ELF-1 (cell line): ENCODE data around the gene KLC3.
A peak's percentile ranks its signal among the peaks of the same experiment; 100 is the strongest.

ENCODE experiments used
- DNase-seq: peaks from one replicate; pipeline ENCODE4 v3.0.0-alpha.2; 2016; ENCODE audit warnings: low read depth, low spot score

KLC3 gene

DNA sequence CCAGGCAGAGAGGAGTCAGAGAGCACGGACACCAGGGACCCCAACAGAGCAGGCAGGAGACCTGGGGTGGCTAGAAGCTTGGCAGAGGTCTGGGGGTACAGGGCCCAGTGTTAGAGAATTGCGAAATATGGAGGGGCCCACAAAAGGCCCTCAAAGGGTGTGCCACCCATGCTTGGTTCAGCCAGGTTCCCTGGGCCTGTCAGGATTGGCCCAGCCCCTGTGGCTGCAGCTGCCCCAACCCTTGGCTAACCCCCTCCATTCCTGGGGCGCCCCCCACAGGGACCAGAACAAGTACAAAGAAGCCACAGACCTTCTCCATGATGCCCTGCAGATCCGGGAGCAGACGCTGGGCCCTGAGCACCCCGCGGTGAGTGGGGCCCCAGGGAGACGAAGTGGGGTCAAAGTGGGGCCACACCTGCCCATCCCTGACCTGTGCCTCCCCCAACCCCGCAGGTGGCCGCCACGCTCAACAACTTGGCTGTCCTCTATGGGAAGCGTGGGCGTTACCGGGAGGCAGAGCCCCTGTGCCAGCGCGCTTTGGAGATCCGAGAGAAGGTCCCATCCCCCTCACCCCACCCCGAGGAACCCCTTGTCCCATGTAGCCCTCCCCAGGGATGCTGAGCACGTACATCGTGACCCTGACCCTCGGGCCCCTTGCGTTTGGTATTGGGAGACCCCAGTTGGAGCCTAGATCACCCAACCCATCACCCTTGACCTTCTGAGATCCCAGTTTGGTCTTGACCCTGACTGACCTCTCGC lies 8.0 kb downstream of the KLC3 start:
- DNase-seq: no peak

DNA sequence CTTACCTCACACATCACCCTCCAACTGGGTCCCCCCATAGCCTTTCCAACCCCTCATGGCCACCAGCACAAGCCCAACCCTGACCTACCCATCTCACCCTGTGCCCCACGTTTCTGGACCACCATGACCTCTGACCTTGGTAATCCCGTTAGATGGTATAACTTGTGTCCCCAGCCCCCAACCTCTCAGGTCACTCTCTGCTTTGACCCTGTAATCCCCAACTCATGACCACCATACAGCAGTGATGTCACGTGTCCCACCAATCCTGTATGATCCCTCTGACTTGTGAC lies 8.5 kb downstream of the KLC3 start:
- DNase-seq: no peak

- DNase-seq: no peak
These were observed 8.9 kb downstream of the KLC3 start for GRCh38 chr19:45349430-45349941.

DNA sequence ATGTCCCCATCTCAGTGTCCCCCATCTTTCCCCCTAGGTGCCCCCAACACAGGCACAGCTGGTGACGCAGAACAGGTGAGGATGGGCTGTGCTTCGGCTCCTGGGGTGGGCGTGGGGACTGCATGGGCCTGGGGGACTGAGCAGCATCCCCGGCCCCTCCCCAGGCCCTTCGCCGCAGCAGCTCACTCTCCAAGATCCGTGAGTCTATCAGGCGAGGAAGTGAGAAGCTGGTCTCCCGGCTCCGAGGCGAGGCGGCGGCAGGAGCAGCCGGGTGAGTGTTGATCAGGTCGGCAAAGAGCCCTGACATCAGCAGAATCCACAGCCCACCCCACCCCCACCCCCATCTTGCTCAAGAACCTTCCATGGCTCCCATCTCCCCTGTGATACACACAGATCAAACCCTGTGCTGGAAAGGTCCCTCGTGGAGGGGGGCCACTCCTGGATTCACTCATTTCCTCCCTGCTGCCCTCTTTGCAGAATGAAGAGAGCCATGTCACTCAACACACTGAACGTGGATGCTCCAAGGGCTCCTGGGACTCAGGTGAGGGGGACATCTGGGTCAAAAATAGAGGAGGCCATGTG lies 10.0 kb downstream of the KLC3 start:
- DNase-seq: no peak

GRCh38 chr19:45351401-45351952 lies 10.9 kb downstream of the KLC3 start:
- no peak for DNase-seq

GRCh38 chr19:45352062-45352461 lies 11.5 kb downstream of the KLC3 start:
- no peak for DNase-seq

DNA sequence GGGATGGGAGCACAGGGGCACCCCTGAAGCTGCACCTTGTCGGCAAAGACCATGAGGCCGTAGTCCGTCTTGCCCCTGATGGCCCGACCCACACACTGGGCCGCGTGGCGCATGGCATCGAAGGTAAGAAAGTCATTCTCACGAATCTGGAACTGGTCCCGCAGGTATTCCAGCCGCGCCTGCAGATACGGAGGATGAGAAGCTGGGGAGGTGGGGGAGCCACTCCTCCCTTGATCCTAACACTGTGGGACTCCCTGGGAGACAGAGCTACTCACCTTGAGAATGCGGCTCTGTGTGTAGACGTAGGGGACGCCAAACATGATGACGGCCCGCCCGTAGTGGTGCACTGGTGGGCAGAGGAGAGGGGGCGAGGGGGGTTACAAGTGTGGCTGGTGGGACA lies 11.9 kb downstream of the KLC3 start:
- DNase-seq: no peak

DNA sequence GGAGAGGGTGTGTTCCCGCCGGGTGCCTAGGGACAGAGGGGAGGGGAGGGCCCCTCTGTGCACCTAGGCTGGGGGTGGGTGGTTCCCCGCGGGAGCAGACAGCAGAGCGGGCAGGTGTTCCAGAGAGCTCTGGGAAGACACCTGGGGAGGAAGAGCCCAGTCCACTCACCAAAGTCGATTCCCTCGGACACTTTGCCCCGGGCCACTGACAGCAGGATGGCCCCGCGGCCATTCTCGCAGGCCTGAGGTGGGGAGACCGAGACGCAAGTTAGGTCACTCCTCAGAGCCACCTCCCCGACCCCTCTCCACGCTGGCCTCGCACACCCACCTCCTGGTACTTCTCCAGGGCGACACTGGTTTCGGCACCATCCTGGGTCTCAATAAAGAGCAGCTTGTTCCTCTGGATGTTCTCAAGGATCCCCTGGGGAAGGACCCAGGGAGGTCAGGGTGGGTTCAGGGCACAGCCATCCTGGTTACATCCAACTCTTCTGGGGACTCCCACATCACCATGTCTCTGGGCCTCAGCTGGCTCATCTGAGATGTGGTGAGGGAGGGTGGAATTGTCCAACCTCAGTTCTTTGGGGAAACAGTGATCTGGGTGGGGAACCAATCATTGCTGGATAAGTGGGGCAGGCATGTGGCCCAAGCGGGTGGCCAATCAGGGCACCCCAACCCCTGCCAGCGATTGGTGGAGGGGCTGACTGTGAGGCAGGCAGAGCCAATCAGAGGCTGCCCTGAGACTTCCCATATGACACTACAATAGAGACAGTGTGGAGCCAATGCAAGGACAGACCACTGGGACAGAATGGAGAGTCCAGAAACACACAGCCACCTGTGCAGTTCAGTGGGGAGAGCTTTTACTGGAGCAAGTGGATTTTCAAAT lies 12.6 kb downstream of the KLC3 start:
- DNase-seq: no peak

DNA sequence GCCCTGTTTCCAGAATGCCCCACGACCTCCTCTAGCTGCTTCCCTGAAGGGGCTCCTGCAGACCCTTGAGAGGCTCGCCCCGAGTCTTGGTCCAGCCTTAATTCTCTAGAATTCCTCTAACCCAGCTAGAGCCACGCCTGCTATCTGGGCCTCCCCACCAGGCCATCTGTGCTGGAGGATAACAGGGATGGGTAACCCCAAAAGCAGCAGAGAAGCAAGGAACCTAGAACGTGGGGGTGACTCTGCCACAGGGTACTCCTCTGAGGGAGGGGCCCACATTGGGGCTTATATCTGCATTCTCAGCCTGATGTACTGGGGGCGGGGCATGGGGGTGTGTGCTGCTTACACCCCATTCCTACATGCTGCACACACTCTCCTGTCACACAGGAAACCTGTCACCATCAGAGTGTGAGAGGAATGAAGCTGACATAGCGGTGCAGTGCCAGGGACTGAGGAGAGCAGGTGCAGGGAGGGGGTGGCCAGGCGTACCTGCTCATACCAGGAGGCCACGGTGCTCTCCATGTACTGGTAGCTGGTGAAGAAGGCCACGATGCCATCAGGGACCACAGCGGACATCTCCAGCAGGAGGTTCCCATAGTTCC lies 13.8 kb downstream of the KLC3 start:
- no peak for DNase-seq

DNA sequence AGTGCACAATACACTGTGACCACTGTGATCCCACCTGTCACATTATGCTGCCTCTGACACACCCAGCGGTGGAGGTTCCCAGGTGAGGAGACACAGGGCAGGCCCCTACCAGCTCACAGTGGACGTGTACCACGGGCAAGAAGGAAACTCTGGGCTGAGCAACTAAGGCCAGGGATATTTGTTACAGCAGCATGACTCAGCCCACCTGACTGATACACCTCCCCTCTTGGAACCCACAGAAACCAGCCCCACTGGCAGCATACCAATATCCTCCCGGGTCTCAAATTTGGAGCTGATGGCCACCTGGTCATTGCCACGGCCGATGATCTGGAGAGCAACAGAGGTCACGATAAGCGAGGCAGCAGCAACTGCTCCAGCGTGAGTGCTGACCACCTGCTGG lies 14.9 kb downstream of the KLC3 start:
- DNase-seq: no peak

- DNase-seq: no peak
These were observed 15.4 kb downstream of the KLC3 start for GRCh38 chr19:45355910-45356309.

DNA sequence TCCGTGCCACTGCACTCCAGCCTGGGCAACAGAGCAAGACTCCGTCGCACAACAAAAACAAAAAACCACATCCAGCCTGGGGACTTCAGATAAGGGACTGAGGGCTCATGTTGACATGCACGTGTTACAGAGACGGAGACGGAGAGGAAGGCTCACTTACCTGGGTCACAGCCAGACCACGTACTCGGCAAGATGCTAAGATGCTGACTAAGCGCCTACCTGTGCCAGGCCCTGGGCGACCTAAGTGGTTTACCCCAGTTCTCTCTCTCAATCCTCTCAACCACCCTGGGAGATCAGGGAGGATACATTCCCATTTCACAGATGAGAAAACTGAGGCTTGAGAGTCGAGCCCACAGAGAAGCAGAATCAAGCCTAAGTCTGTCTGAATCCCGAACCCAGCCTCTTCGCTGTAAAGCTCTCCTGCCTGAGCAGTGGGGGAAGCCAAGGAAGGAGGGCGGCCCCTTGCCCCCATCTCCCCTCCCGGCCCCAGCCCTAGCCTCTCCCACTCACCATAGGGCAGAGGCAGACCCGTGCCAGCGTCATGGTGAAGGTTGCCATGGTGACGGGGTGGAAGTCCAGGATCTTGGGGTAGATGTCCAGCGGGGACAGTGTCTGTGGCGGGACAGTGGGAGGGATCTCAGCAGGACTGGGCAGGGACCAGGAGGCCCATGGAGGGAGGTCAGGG lies 16.4 kb downstream of the KLC3 start:
- no peak for DNase-seq

GRCh38 chr19:45357445-45357783 lies 16.9 kb downstream of the KLC3 start:
- no peak for DNase-seq

DNA sequence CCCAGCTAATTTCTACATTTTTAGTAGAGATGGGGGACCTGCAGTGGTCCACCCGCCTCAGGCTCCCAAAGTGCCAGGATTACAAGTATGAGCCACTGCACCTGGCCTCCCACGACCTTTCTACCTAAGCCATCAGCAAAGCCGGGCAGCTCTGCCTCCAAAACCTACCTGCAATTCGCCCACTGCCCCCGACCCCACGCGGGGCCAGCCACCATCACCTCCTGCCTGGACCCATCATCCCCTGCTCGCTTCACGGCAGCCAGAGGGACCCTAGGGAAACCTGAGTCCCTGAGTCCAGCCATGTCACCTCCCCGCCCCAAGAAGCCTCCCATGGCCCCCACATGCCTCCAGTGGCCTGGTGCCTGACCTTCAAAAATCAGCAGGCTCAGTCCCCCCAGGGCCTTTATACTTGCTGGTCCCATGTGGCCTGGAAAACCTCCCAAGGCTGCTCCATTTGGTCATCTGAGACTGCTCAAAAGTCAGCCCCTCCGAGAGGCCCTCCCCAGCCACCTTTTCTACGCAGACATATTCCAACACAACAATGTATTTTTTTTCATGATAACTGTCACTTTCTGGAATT lies 17.8 kb downstream of the KLC3 start:
- DNase-seq: no peak

DNA sequence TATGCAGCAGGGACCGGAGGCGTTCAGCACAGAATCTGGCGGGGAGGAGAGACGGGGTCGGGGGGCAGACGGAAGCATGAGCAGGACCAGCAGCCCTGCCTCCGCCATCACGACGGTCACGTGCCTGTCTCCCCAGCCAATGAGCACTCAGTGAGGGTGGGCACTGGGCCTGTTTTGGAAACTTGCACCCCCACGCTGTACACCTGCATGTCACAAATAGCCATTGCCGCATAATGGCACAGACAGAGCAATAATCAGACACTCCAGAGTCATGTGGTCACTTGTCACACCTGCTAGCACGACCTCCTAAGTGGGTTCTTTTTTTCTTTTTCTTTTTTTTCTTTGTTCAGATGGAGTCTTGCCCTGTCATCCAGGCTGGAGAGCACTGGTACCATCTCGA lies 21.1 kb downstream of the KLC3 start:
- DNase-seq: no peak

DNA sequence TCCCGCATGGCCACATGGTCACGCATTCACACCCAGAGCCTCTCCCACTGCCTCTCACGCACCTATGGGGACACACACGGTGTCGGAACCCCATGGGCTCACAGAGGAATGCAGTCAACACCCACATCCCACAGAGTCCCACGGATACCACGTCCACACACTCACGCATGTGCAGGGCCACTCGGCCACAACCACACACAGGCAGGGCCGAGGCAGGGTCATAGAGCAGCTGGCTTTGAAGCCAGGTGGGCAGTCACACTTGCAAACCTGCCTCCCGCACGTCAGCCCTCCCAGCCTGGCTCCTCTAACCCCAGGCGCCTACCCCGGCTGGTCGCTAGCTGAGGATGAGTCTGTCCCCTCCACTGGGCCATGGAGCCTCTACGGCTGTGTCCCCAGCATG lies 21.7 kb downstream of the KLC3 start:
- DNase-seq: no peak

DNA sequence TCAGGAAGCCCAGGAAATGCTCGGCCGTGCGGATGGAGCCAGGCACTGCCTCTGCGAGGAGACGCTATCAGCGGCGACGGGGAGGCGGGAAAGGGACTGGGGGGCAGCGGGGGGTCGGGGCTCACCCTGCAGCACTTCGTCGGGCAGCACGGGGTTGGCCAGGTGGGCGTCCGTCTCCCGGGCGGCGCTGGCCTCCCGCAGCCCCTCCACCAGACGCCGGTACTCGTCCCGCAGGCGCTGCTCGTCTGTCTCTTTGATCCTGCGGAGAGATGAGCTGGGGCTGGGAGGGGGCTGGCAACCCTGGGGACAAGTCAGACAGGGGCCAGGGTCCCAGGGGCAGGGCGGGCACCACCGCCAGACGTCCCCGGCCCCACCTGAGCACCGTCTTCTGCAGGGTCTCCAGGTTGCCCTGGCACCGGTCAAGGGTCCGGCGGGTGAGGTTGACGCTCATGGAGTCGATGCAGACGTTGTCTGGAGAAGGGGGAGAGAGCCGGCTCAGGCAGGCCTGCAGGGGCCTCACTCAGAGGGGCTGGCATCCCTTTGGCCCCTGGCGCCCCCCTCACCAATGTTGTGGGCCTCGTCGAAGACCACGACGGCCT lies 23.4 kb downstream of the KLC3 start:
- no peak for DNase-seq

DNA sequence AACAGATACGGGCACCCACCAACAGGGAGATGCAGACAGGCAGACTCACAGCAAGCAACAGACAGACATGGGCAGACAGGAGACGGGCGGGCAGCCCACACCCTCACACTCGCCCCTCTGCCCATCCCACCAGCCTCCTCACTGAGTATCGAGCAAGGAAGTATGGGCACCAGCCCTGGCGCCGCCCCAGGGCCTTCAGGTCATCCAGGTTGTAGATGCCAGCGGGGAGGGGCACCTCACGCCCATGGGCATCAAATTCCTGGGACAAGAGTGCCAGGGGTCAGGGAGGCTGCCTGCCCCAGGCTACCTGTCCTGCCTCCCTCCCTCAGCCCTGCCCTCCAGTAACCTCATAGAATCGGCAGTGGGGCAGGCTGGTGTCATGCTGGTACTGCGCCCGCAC lies 24.1 kb downstream of the KLC3 start:
- DNase-seq: no peak

DNA sequence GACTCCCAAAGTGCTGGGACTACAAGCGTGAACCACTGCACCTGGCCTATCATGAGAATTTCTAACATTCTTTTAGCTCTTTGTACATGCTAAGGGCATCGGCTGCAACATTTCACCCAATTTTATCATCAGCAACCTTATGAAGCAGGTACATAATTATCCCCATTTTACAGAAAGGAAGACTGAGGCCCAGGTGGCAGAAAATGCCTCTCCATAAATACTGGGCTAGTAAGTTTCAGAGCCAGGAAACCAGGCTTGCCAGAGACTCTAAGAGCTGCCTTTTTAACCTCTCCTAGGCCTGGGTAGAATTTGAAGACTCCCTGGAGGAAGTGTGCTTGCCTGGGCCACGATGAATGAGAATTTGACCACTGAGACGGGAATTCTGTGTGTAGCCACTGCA lies 27.6 kb downstream of the KLC3 start:
- no peak for DNase-seq

DNA sequence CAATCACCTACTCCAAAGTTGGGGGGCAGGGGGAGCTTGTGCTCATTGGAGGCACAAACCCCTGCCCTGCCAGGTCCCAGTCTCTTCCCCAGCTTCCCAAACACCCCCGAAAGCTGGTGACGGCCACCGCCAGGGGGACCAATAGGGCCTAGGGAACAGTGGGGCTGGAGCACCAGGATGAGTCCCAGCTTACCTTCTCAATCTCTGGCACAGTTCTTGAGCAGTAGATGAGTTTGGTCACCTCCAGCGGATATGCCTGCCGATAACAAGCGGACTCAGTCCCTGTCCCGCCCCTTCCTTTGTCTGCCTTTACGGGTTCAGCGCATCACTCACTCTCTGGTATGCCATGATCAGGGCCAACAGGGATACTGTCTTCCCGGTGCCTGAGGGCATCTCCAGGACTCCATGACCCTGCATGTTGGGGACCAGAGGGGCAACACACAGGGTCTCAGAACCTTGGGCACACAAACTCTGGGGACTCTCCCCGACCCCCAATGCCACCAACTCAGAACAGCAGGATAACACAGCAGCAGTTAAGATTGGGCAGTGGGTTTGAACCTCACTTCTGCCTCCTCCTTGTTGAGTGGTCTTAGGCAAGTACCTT lies 28.3 kb downstream of the KLC3 start:
- peak; percentile 79 for DNase-seq
